Astrocyte (in vitro differentiated cells and primary cell): ENCODE results near the gene CNTNAP2.

ENCODE experiments used
- EZH2 ChIP-seq: IDR thresholded peaks from 2 replicates; pipeline ENCODE4 v1.6.1; 2012; ENCODE audit warnings: mild to moderate bottlenecking, low read length, inconsistent platforms; ENCODE audit not compliant: insufficient read depth
- TF ChIP-seq, protein P1 (sequence below): IDR thresholded peaks from 2 replicates; pipeline ENCODE4 v1.5.1; 2011; ENCODE audit warnings: low read depth, mild to moderate bottlenecking, inconsistent platforms, low read length, moderate library complexity; ENCODE audit not compliant: insufficient read depth

DNA sequence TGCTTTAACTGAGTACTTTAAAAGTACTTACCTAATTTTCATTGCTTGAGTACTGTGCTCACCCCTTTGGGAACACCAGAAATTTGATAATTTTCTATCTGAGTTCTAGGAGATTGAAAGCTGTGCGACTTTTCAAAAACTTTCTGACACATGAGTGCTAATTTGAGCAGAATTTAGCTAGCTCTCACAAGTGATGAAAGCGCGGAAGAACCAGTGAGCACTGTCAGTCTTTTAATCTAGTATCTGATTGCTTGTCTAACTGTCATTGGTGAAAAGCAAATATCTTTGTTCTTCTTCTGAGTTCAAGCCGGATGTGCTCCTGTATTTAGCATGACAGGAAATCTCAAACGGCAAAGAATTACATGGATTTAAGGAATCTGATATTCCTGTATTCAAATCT lies 899.4 kb downstream of the CNTNAP2 start:
- TF ChIP-seq, protein P1, sequence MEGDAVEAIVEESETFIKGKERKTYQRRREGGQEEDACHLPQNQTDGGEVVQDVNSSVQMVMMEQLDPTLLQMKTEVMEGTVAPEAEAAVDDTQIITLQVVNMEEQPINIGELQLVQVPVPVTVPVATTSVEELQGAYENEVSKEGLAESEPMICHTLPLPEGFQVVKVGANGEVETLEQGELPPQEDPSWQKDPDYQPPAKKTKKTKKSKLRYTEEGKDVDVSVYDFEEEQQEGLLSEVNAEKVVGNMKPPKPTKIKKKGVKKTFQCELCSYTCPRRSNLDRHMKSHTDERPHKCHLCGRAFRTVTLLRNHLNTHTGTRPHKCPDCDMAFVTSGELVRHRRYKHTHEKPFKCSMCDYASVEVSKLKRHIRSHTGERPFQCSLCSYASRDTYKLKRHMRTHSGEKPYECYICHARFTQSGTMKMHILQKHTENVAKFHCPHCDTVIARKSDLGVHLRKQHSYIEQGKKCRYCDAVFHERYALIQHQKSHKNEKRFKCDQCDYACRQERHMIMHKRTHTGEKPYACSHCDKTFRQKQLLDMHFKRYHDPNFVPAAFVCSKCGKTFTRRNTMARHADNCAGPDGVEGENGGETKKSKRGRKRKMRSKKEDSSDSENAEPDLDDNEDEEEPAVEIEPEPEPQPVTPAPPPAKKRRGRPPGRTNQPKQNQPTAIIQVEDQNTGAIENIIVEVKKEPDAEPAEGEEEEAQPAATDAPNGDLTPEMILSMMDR, result no peak
- no peak for TF ChIP-seq EZH2
